HepG2 (cell line): ENCODE results near the gene HDDC2. TPM values are rescaled to one million over a fixed set of nuclear protein-coding genes. Genes with fewer than 3 reads are reported as not detected.

Experiments
- CSRNP1 ChIP-seq: sonication (generic); formaldehyde crosslinking; IDR thresholded peaks from 2 replicates; pipeline ENCODE4 v1.8.1; 2023; ENCODE audit warnings: mild to moderate bottlenecking, missing genetic modification reagents
- HOXD1 ChIP-seq: sonication (generic); formaldehyde crosslinking; IDR thresholded peaks from 2 replicates; pipeline ENCODE4 v1.5.0; 2020; ENCODE audit warnings: missing genetic modification reagents
- KIAA2018 ChIP-seq: sonication (generic); formaldehyde crosslinking; IDR thresholded peaks from 2 replicates; pipeline ENCODE4 v1.5.0; 2020; ENCODE audit warnings: mild to moderate bottlenecking, missing genetic modification reagents, borderline replicate concordance
- MAX ChIP-seq: IDR thresholded peaks from 2 replicates; pipeline ENCODE4 v1.6.1; 2012; ENCODE audit warnings: inconsistent platforms
- SMAD3 ChIP-seq: sonication (generic); formaldehyde crosslinking; IDR thresholded peaks from 2 replicates; pipeline ENCODE4 v1.4.0; 2020; ENCODE audit warnings: missing genetic modification reagents
- SSRP1 ChIP-seq: IDR thresholded peaks from 2 replicates; pipeline ENCODE4 v1.6.1; 2016; ENCODE audit warnings: control low read depth
- polyA plus RNA-seq, 8 experiments: library from polyadenylated mRNA; depleted of rRNA in 3 of 8; stranded (reverse) in 7 of 8; unstranded in 1 of 8; fragments of >200 nt; fragmentation: Illumina TruSeq in 4 of 8; extraction: Trizol in 4 of 8; gene quantifications; 2 replicates each; pipeline versions ENCODE4 v1.2.1 to v1.2.3, GENCODE V29; 2011 to 2016; ENCODE audit warnings: low read depth in 4 of 8, missing spikeins in 1 of 8, mixed read lengths in 1 of 8; ENCODE audit not compliant: insufficient read depth in 1 of 8
- total RNA-seq, 5 experiments: library from RNA; depleted of rRNA; stranded (reverse); fragments of >200 nt; fragmentation: Illumina TruSeq; extraction: Trizol; gene quantifications; 2 replicates each; pipeline ENCODE4 v1.2.3, GENCODE V29; 2016; ENCODE audit warnings: low read depth in 1 of 5
- TF ChIP-seq, protein P1 (sequence below): sonication (generic); formaldehyde crosslinking; IDR thresholded peaks from 2 replicates; pipeline ENCODE4 v1.5.0; 2020; ENCODE audit warnings: missing genetic modification reagents, mild to moderate bottlenecking, borderline replicate concordance
- TF ChIP-seq, protein P2 (sequence below): sonication (generic); formaldehyde crosslinking; IDR thresholded peaks from 2 replicates; pipeline ENCODE4 v1.5.1; 2020; ENCODE audit warnings: mild to moderate bottlenecking, missing genetic modification reagents, borderline replicate concordance

HDDC2 gene
- total and polyA plus RNA-seq, 2 of the 13 experiments (the other 11 are each of a cell fraction or from before 2014, with no cell fraction given), result 76.7 to 78.7 TPM

GRCh38 chr6:125301435-125302391 lies at the start of gene HDDC2 (continued):
- TF ChIP-seq CSRNP1, result peak; percentile 97
- TF ChIP-seq, protein P1, sequence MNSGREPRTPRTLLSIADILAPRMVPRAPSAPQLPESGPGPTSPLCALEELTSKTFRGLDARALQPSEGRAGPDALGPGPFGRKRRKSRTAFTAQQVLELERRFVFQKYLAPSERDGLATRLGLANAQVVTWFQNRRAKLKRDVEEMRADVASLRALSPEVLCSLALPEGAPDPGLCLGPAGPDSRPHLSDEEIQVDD (CRISPR knock-in tag), result peak; percentile 96
- TF ChIP-seq HOXD1, result peak; percentile 96
- TF ChIP-seq MAX, result peak; percentile 98
- TF ChIP-seq KIAA2018 (CRISPR knock-in tag), result no peak; the same call in 1 of the 2 replicates
- TF ChIP-seq, protein P2, sequence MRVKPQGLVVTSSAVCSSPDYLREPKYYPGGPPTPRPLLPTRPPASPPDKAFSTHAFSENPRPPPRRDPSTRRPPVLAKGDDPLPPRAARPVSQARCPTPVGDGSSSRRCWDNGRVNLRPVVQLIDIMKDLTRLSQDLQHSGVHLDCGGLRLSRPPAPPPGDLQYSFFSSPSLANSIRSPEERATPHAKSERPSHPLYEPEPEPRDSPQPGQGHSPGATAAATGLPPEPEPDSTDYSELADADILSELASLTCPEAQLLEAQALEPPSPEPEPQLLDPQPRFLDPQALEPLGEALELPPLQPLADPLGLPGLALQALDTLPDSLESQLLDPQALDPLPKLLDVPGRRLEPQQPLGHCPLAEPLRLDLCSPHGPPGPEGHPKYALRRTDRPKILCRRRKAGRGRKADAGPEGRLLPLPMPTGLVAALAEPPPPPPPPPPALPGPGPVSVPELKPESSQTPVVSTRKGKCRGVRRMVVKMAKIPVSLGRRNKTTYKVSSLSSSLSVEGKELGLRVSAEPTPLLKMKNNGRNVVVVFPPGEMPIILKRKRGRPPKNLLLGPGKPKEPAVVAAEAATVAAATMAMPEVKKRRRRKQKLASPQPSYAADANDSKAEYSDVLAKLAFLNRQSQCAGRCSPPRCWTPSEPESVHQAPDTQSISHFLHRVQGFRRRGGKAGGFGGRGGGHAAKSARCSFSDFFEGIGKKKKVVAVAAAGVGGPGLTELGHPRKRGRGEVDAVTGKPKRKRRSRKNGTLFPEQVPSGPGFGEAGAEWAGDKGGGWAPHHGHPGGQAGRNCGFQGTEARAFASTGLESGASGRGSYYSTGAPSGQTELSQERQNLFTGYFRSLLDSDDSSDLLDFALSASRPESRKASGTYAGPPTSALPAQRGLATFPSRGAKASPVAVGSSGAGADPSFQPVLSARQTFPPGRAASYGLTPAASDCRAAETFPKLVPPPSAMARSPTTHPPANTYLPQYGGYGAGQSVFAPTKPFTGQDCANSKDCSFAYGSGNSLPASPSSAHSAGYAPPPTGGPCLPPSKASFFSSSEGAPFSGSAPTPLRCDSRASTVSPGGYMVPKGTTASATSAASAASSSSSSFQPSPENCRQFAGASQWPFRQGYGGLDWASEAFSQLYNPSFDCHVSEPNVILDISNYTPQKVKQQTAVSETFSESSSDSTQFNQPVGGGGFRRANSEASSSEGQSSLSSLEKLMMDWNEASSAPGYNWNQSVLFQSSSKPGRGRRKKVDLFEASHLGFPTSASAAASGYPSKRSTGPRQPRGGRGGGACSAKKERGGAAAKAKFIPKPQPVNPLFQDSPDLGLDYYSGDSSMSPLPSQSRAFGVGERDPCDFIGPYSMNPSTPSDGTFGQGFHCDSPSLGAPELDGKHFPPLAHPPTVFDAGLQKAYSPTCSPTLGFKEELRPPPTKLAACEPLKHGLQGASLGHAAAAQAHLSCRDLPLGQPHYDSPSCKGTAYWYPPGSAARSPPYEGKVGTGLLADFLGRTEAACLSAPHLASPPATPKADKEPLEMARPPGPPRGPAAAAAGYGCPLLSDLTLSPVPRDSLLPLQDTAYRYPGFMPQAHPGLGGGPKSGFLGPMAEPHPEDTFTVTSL (CRISPR knock-in tag), result 0 out of 2 replicates have a peak, but pooled peaks have one; percentile 15
- no peak for TF ChIP-seq SSRP1
- no peak for TF ChIP-seq SMAD3 (CRISPR knock-in tag)
